Stimulated activated CD8-positive, alpha-beta memory T cell treated with anti-CD3 and anti-CD28 coated beads, Interleukin-4, amount 100 ng/mL, for 48 hours (primary cell): ENCODE data around the gene PRELP.
"Not testable (repeated sequence)": the region's sequence is repeated elsewhere in the genome, so short reads cannot be mapped to it uniquely, and the experiment has no call there.

Source experiments
- DNase-seq: peaks from one replicate; pipeline ENCODE4 v3.0.0-alpha.2; 2020

Gene PRELP

DNA sequence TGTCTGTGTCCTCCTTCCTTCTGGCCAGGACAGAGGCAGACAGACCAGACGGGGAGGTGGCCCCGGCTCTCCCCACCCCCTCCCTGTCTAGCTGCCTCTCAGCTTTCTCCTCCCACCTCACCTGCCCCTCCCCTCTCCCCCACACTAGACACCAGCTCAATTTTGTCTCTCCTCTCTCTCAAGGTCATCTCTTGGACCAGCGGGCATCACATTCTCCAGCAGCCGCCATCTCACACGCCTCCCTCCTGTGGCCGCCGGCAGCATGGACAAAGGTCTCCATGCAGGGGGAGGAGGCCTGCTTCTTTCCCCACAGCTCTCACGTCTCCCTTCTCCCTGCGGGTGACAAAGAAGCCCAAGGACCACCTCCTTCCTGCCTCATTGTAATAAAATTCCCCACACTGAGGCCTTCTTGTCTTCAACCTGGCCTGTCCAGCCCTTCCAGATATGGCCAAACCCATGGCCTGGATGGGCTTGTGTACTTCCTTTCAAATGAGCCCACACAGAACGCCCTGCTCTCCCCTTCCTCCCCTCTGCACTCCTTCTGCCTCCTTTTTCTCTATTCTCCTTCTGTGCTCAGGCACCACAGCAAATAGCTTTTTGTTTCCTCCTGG, 33.0 kb downstream of the PRELP start:
- DNase-seq: no peak

GRCh38 chr1:203509135-203509534, 33.5 kb downstream of the PRELP start:
- DNase-seq: no peak

DNA sequence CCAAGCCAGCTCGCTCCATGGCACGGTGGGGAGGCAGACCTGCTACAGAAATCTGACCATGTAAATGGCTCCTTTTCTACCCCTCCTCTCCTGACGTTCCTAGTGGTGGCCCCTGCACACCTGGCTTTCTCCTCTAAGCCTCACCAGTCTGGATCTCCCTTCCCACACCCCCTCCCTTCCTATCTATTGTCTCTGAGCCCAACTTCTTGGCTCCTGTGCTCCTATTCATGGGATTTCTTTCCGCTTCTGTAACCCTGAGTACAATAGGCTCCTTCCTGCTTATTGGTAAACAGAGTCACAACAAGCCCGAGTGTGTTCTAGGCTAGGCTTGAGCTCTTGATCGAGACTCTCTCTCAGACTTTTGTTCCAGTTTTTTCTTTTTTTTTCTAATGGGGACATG, 35.9 kb downstream of the PRELP start:
- DNase-seq: no peak

DNA sequence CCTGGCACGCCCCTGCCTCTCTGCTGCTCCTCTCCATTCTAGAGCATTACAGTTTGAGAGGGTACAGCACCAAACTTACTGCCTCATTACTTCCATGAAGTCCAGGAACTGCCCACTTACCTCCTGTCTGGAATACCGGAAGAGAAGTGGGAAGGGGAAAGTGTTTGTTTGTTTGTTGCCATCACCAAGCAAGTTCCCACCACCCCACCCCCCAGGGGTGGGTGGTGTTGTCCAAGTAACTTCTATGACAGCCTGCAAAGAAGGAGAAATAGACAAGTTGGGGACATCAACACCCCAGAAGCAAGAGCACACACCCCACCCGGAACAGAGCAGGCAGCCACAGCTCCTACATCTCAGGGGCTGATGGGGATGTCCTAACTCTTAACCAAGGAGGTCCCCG, 36.3 kb downstream of the PRELP start:
- no peak for DNase-seq

- no peak for DNase-seq
Observed at GRCh38 chr1:203512517-203512847, 36.9 kb downstream of the PRELP start.

- peak; percentile 41 for DNase-seq
Observed at GRCh38 chr1:203512848-203513584, 37.4 kb downstream of the PRELP start.

DNA sequence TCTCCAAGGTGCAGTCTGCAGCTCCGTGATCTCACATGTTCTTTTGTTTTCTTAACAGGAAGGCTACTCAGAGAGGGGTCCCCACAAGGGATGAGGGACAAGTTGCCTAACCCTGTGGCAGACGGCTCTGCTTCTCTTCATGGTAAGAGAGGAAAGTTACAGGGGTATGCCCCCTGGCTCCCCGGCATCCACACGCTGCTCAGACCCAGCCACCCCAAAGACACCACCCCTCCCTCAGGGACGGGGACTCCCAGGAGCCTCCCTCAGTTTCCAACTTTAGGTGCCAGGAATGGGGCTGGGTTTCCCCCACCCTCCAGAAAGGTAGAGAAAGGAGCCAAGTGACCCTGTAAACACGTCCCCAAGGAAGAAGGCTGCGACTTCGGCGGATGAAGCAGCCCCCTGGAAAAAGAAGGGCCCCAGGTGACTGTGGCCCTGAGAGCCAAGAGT, 38.0 kb downstream of the PRELP start:
- no peak for DNase-seq

DNA sequence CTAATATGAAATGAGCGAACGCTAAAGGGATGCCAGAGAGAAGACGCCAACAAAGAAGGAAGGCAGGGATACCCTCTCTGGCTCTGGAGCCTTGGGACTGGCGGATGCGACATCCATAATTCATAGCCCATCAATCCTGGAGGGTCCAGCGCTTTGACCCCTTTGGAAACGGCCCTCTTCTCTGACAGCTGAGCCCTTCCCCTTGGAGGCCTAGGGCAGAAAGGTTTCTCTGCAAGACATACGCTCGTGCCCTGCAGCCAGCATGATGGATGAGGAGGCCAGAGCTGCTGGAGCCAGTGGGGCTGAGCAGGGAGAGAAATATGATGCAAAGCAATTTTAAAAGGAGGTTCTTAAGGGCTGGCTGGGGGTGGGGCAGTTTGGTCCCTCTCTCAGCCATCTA, 40.6 kb downstream of the PRELP start:
- DNase-seq: no peak

- DNase-seq: no peak
Observed at GRCh38 chr1:203516906-203517305, 41.3 kb downstream of the PRELP start.

DNA sequence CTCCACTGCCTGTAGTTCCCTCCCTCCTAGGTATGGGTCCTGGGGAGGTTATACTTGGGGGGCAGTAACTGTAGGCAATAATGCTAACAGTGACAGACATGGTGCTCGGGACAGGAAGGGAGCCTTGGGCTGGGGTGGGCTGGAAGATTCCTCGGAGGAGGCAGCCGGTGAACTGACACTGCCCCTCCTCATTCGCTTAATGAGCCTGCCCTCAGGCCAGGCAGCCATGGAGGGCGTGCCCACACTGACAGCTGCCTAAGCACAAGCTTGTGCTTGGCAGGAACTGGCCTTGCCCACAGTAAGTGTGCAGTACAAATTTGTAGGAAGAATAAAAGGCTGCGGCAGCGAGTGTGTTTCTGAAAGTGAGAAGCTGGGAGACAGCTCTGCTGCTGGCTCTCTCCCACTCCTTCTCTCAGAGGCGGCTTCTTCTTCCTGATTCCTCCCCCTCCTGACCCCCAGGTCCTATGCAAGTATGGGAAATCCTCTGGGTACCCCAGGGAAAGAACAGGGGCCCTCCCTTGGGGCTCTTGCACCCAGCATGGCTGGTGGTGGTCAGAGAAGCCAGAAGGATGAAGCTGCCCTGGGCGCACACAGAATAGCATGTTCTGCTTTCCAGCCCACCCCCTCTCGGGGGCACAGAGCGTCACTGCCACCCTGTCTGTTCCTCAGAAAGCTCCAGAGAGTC, 42.0 kb downstream of the PRELP start:
- DNase-seq: no peak

DNA sequence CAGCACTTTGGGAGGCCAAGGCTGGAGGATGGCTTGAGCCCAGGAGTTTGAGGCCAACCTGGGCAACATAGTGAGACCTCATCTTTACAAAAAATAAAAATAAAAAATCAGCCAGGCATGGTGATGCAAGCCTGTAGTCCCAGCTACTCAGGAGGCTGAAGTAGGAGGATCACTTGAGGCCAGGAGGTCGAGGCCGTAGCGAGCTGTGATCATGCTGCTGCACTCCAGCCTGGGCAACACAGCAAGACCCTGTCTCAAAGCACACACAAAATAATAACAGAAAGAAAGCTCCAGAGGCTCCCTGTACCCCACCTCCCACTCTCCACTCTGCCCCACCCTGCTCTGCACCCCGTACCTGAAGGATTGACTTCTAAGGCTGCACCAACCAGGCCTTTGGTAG, 42.5 kb downstream of the PRELP start:
- not testable (repeated sequence) for DNase-seq

- DNase-seq: no peak
Observed at GRCh38 chr1:203518541-203518940, 42.9 kb downstream of the PRELP start.

DNA sequence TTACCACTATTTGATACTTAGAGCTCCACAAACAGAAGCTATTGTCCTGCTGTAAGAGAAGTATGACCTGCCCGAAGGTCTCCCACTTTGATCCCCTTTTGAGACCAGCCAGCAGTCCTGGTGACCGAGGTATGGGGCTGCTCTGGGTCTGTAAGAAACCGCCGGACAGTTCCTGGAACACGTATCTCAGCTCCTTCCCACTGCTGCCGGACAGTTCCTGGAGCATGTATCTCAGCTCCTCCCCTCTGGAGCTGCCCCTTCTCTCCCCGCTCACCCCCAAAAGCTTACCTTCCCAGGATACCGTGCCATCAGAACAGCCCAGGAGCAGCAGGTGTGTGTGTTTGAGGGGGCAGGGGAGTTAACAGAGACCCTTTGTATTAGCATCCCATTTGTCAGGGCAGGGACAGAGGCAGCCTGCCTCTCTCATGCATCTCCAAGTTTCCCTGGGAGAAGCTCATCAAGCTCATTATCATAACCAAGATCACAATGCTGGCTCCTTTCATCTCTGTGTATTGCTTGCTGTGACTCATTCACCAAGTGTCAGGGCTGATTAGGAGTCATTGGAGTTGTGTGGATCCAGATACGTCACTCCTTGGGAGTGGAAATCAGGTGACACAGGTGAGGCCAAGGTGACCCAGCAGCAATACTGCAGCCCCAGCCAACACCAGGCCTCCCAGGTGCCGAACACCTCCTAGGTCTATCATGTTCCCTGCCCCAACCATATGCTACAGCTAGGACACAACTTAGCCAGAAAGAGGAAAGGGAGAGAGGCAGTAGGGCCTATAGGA, 43.6 kb downstream of the PRELP start:
- no peak for DNase-seq

DNA sequence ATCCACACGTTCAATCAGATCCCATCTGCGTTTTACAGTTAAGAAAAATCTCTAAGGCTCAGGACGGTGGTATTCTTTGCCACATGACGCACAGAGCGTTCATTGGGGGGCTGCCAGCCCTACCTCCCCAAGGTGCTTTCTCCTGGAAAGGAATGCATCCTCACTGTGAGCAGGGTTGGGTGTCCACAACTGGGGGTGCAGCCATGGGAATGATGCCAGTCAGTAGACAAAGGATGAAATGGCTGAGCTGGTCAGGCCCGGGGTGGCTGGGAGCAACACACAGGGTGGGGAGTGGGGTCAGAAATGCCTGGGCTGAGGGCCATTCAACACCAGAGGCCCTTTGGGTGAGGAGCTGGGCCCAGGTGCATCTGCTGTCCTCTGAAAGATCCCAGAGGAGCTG, 44.3 kb downstream of the PRELP start:
- DNase-seq: no peak

- no peak for DNase-seq
Observed at GRCh38 chr1:203520315-203520714, 44.7 kb downstream of the PRELP start.

GRCh38 chr1:203521074-203521794, 45.6 kb downstream of the PRELP start:
- no peak for DNase-seq

DNA sequence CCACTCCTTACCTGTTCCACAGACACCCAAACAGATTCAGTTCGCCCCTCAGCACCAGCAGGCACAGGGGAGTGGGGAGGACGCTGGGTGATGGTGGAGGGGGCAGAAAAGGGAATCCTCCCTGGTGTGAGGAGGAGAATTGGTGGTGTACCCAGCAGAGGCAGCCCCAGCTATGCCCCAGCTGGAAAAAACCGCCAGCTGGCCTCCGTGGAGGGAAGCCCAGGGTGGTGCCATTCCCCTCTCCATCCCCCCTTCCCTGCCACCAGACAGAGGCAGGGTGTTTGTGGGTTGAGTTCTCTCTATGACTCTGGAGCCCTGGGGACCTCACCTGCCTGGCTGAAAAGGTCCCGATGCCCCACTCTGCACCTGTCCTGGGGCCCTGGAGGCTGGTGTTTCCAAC, 46.2 kb downstream of the PRELP start:
- no peak for DNase-seq

- no peak for DNase-seq
Observed at GRCh38 chr1:203522237-203522636, 46.6 kb downstream of the PRELP start.

DNA sequence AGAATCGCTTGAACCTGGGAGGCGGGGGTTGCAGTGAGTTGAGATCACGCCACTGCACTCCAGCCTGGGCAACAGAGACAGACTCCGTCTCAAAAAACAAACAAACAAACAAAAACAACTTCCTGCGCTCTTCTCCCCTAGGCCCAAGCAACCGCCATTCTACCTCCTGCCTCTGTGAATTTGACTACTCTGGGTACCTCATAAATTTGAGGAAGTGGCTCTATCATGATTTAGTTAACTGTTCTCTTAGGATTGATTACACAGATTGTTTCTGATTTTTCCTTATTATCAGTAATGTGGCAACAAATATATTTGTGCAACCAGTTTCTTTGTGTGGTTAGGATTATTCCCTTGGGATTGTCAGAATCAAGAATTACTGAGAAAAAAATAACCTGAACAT, 48.1 kb downstream of the PRELP start:
- no peak for DNase-seq

DNA sequence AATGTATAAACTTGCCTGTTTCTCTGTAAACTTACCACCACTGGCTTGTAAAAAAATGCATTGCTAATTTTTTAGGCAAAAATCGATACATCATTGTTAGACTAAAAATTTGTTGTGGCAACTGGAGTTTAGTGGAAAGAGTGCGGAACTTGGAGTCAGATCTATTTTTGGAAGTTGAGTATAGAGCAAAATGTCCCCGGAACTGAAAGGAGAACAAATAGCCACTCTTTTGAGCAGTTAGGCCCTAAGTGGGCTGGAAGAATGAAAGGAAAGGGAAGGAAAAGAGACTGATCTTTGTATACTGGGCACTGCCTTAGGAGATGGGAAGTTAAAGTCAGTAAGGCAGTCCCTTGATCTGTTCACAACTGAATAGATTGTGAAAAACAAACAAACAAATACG, 48.5 kb downstream of the PRELP start:
- DNase-seq: no peak

GRCh38 chr1:203524824-203525223, 49.2 kb downstream of the PRELP start:
- no peak for DNase-seq

- no peak for DNase-seq
Observed at GRCh38 chr1:203525685-203526084, 50.1 kb downstream of the PRELP start.

GRCh38 chr1:203526130-203526529, 50.5 kb downstream of the PRELP start:
- no peak for DNase-seq
